HG02943 (cell line): Measurements from ENCODE around the gene CDH23.

Source experiments
- ATAC-seq: cut with Tn5 transposase; IDR thresholded peaks from one replicate; pipeline ENCODE4 v1.9.1; 2021; ENCODE audit warnings: mild to moderate bottlenecking, low read depth, moderate library complexity; ENCODE audit not compliant: unreplicated experiment

The CDH23 gene

DNA sequence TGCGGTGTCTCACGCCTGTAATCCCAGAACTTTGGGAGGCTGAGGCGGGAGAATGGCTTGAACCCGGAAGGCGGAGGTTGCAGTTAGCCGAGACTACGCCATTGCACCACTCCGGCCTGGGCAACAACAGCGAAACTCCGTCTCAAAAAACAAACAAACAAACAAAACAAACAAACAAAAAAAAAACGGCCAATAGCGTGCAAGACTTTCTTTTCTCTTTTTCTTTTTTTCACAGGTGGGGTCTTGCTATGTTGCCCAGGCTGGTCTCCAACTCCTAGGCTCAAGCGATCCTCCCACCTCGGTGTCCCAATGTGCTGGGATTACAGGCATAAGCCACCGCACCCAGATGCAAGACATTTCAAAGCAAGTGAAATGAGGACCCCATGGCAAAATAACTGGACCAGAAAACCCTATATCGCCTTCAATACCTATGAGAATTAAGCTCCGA, 452.8 kb downstream of the CDH23 start:
- ATAC-seq: no peak

- no peak for ATAC-seq
Measured at GRCh38 chr10:71850021-71850742, 453.5 kb downstream of the CDH23 start.

- ATAC-seq: peak; percentile 90
Measured at GRCh38 chr10:71850743-71851464, 454.2 kb downstream of the CDH23 start, which contains the start of gene PSAP. TSS of gene PSAP (minus strand) at chr10:71851251. CDS start at chr10:71851221, 30 bp downstream.

GRCh38 chr10:71851465-71852095, 454.9 kb downstream of the CDH23 start:
- peak; percentile 7 for ATAC-seq

GRCh38 chr10:71852355-71852937, 455.7 kb downstream of the CDH23 start:
- no peak for ATAC-seq

GRCh38 chr10:71854031-71854430, 457.3 kb downstream of the CDH23 start:
- ATAC-seq: no peak

- ATAC-seq: no peak
Measured at GRCh38 chr10:71856619-71857018, 459.9 kb downstream of the CDH23 start.

DNA sequence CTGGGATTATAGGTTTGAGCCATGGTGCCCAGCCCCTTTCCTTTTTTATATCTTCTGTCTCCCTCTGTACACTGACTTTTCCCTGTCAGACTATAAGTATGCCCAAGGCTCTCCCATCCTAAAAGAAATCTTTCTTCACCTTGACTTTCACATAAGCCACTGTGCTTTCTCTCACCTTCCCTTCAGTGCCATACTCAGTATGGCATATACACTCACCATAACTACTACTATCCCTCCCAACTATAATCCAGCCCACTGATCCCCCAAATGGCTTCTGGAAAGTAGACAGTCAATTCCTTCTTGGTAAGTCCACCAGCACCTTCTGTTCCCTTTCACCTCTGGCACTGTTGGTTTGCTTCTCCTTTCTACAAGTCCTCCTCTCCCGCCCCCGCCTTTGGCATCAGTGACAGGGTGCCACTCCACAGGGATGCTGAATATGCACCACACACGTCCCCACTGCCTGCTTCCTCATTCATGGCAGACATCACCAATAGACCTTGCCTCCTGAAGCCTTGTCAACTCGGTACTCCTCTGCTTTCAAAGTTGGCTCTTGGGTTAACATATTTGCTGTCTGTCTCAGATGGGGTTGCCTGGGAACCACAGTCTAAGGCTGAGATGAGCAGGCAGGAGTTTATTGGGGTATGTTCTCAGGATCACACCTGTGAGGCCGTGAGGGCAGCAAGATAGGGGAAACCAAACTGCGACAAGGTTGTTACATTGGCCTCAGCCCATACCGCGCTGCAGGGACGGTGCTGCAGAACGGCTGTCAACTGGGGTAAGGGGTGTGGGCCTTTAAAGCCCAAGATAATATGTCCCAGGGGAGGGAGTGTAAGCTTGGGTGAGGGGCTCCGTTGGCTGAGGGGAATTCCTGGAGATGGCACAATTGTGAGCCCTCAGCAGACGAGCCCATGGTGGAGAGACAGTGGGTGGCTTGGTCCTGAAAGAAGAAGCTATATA, 461.5 kb downstream of the CDH23 start:
- no peak for ATAC-seq

DNA sequence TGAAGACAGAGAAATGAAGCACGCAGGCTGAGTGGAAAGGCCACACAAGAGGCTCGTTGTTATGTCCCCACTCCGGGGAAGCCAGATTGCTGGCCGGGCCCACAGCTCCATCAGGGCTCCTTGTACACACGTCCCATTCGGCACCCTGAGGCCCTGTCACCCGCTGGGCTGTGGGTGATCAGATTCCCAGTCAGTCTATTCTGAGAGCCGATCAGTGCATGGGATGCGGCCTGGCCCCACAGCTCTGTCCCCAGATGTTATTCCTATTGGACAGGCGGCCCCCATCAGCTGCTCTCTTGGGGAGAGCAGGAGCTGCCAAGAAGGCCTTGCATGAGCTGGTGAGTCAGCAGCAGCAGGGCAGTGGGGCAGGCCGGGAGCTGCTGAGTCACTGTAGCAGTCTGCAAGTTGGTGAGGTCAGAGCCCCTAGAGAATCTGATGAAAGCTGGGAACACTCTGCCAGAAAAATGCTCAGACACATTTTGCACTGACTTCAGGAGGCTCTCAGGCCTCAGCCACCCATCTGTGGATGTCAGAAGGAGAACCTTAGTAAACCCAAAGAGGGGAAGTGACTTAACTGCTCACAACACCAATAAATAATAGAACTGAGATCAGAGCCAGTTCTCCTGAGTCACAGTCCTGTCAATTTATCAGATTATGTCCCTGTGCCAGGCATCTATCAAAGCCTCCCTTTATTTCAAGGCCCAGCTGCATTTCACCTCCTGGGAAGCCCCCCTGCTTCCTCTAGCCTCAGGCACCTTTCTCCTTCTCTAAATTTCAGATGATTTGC, 463.7 kb downstream of the CDH23 start:
- no peak for ATAC-seq

DNA sequence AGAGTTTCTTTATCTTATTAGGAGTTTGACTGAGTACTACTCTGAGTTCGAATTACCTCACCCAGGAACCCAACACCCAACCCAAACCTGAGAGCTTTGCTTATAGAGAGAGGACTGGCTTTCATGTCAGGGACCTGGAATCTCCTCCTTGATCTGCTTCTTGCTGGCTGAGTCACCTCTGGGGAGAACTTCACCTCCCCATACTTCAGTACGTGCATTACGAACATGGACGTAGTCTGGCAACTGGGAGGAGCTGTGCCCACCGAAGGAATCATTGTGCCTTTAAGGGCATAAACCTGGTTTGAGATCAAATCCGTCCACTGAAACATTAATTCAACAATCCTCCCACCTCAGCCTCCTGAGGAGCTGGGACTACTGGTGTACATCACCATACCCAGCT, 466.5 kb downstream of the CDH23 start:
- ATAC-seq: no peak

DNA sequence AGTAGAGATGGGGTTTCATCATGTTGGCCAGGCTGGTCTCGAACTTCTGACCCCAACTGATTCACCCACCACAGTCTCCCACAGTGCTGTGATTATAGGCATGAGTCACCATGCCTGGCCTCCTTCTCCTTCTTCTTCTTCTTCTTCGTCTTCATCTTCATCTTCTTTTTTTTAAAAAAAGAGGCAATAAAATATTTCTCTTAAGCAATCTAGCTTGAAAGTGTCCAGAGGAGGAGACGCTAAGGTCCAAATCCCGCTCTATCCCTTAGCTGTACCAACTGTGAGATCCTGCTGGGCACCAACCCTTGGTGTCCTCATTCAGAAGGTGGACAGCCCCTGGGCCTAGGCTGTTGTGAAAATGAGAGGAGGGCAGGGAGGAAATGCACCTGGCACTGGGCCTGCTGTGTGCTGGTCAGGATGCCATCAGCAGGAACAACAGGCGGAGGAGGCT, 468.2 kb downstream of the CDH23 start:
- ATAC-seq: no peak
